HL-60 (cell line): Measurements from ENCODE around the gene GINS2.

Source experiments
- DNase-seq, 2 experiments: peaks; one replicate each; pipeline ENCODE4 v3.0.0-alpha.2; 2010 to 2020; ENCODE audit warnings: low read depth in 1 of 2, low spot score in 1 of 2
- H3K27ac ChIP-seq: fragments of 250-450 bp; sonication (Bioruptor Pico); replicated peaks from 2 replicates; pipeline ENCODE4 v1.5.1; 2020; ENCODE audit warnings: mild to moderate bottlenecking, moderate library complexity
- H3K27me3 ChIP-seq: fragments of 250-450 bp; sonication (Bioruptor Pico); 2 replicates; pipeline ENCODE4 v1.5.1; 2021; ENCODE audit warnings: mild to moderate bottlenecking, moderate library complexity; ENCODE audit not compliant: insufficient read depth, poor library complexity, severe bottlenecking
- H3K4me3 ChIP-seq: replicated peaks from 2 replicates; pipeline ENCODE4 v1.5.1; 2011; ENCODE audit warnings: mild to moderate bottlenecking, control low read depth, low read length; ENCODE audit not compliant: insufficient read depth
- CTCF ChIP-seq: IDR thresholded peaks from one replicate; pipeline ENCODE4 v1.5.1; 2011; ENCODE audit warnings: low read length, control low read depth, inconsistent platforms; ENCODE audit not compliant: insufficient read depth
- GABPA ChIP-seq: IDR thresholded peaks from 2 replicates; pipeline ENCODE4 v1.6.1; 2012; ENCODE audit warnings: low read depth
- POLR2AphosphoS5 ChIP-seq: IDR thresholded peaks from 2 replicates; pipeline ENCODE4 v1.6.1; 2012; ENCODE audit warnings: low read depth
- REST ChIP-seq: IDR thresholded peaks from 2 replicates; pipeline ENCODE4 v1.6.1; 2012; ENCODE audit warnings: low read depth; ENCODE audit not compliant: insufficient replicate concordance
- SPI1 ChIP-seq: IDR thresholded peaks from 2 replicates; pipeline ENCODE4 v1.6.1; 2012; ENCODE audit warnings: low read depth, mild to moderate bottlenecking, borderline replicate concordance

The GINS2 gene

GRCh38 chr16:85709766-85710585 lies 21.2 kb upstream of the GINS2 start:
- H3K27ac ChIP-seq, result no peak overlapping the region
- TF ChIP-seq GABPA (no peak), SPI1 (no peak), POLR2AphosphoS5 (no peak), CTCF (no peak), REST (no peak)
- no peaks in the 10 kb centered on the region for H3K27me3 ChIP-seq
- no peak for DNase-seq
- no peak overlapping the region for H3K4me3 ChIP-seq

GRCh38 chr16:85708338-85708737 lies 19.6 kb upstream of the GINS2 start:
- no peak for DNase-seq
- no peaks in the 10 kb centered on the region for H3K27me3 ChIP-seq
- H3K27ac ChIP-seq, result no peak overlapping the region
- no peak overlapping the region for H3K4me3 ChIP-seq
- no peak for TF ChIP-seq CTCF
- no peak for TF ChIP-seq SPI1
- no peak for TF ChIP-seq POLR2AphosphoS5
- no peak for TF ChIP-seq REST
- no peak for TF ChIP-seq GABPA

- H3K27me3 ChIP-seq, result no peaks in the 10 kb centered on the region
- TF ChIP-seq CTCF (no peak), REST (no peak), GABPA (no peak), POLR2AphosphoS5 (no peak), SPI1 (no peak)
- no peak for DNase-seq
Measured at GRCh38 chr16:85707528-85708095, 18.9 kb upstream of the GINS2 start.

More at GRCh38 chr16:85707528-85708095, 18.9 kb upstream of the GINS2 start:
- Histone ChIP-seq H3K4me3 (no peak overlapping the region), H3K27ac (no peak overlapping the region)
